ENCODE measurements around the gene ANK3. TPM values are rescaled to one million over a fixed set of nuclear protein-coding genes. Genes with fewer than 3 reads are reported as not detected.

Gene ANK3
- total and polyA plus RNA-seq, 2 experiments from 2014 or later: 26.2 to 49.0 TPM

GRCh38 chr10:60406182-60406581, 16.5 kb upstream of the ANK3 start:
- TF ChIP-seq EZH2 (IDR thresholded peaks at IDR 0.05; ENCODE audit: borderline replicate concordance): no peak
- no peak for TF ChIP-seq CTCF (IDR thresholded peaks at IDR 0.05; ENCODE audit: poor library complexity)
- no peak for TF ChIP-seq EZH2phosphoT487 (IDR thresholded peaks at IDR 0.05; ENCODE audit: low read depth, severe bottlenecking, unreplicated experiment)
- no peaks in the 10 kb centered on the region for H3K79me2 ChIP-seq
- no peaks in the 10 kb centered on the region for H3K4me1 ChIP-seq (ENCODE audit: insufficient read depth)
- H3K27me3 ChIP-seq: no peaks in the 10 kb centered on the region
- no peak overlapping the region for H3K27ac ChIP-seq
- no peaks in the 10 kb centered on the region for H3K9me2 ChIP-seq (replicated peaks; ENCODE audit: insufficient read depth)
- no peak overlapping the region for H3K4me2 ChIP-seq
- H4K20me1 ChIP-seq (ENCODE audit: insufficient read depth, poor library complexity, severe bottlenecking): no peaks in the 10 kb centered on the region
- H3K36me3 ChIP-seq (replicated peaks; ENCODE audit: insufficient read depth, low read depth): no peaks in the 10 kb centered on the region
- H3K4me3 ChIP-seq: no peak overlapping the region
- 94% methylated on average over 3 of the region's 3 CpGs for WGBS (ENCODE audit: low lambda C conversion rate, missing lambda C conversion rate)
- H2AFZ ChIP-seq: no peak overlapping the region
- no peaks in the 10 kb centered on the region for H3K9me3 ChIP-seq (ENCODE audit: low read depth)
- no peak for DNase-seq (ENCODE audit: low spot score)

DNA sequence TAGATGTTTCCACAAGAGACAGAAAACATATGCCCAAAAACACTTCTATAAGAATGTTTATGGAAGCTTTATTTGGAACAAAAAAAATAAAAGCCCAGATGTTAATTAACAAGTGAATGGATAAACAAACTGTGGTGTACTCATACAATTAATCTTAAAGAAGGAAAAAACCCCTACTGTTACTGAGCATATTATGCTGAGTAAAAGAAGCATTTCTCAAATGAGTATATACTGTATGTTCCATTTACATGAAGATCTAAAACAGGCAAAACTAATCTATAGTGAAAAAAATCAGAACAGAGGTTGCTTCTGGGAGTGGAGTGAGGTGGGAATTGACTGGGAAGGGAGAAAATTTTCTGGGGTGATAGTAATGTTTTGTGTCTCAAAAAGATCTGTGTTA, 15.5 kb upstream of the ANK3 start:
- H3K4me3 ChIP-seq: no peak overlapping the region
- TF ChIP-seq CTCF (IDR thresholded peaks at IDR 0.05; ENCODE audit: poor library complexity) (no peak), EZH2phosphoT487 (IDR thresholded peaks at IDR 0.05; ENCODE audit: low read depth, severe bottlenecking, unreplicated experiment) (no peak), EZH2 (IDR thresholded peaks at IDR 0.05; ENCODE audit: borderline replicate concordance) (no peak)
- H3K9me3 ChIP-seq (ENCODE audit: low read depth): no peaks in the 10 kb centered on the region
- no peak overlapping the region for H3K4me2 ChIP-seq
- no peaks in the 10 kb centered on the region for H3K4me1 ChIP-seq (ENCODE audit: insufficient read depth)
- no peaks in the 10 kb centered on the region for H4K20me1 ChIP-seq (ENCODE audit: insufficient read depth, poor library complexity, severe bottlenecking)
- H3K27ac ChIP-seq: no peak overlapping the region
- no peak overlapping the region for H2AFZ ChIP-seq
- H3K36me3 ChIP-seq (replicated peaks; ENCODE audit: insufficient read depth, low read depth): no peaks in the 10 kb centered on the region
- no peak for DNase-seq (ENCODE audit: low spot score)
- H3K27me3 ChIP-seq: no peaks in the 10 kb centered on the region
- no peaks in the 10 kb centered on the region for H3K9me2 ChIP-seq (replicated peaks; ENCODE audit: insufficient read depth)
- H3K79me2 ChIP-seq: no peaks in the 10 kb centered on the region

DNA sequence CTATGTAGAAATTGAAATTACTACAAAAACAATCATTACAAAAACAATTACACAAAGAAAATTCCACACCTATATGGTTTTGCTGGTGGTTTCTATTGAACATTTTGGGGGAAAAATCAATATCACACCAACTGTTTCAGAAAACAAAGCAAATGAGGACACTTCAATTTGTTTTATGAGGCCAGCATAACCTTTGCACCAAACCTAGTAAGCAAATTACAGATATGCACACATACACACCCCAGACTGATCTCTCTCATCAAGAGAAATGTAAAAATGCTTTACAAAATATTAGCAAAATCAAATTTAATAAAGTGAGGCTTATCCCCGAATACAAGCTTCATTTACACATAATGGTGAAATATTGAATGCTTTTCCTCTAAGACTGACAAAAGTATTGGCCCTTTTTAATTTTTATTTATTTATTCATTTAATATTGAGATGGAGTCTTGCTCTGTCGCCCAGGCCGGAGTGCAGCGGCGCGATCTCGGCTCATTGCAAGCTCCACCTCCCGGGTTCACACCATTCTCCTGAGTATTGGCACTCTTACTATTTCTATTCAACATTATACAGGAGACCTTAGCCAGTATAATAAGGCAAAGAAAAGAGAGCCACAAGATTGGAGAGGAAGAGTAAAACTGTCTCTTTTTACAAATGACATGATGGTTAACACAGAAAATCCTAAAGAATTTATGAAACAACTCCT, 13.6 kb upstream of the ANK3 start:
- no peak overlapping the region for H3K27ac ChIP-seq
- no peak overlapping the region for H3K4me2 ChIP-seq
- H4K20me1 ChIP-seq (ENCODE audit: insufficient read depth, poor library complexity, severe bottlenecking): no peaks in the 10 kb centered on the region
- no peaks in the 10 kb centered on the region for H3K4me1 ChIP-seq (ENCODE audit: insufficient read depth)
- H2AFZ ChIP-seq: no peak overlapping the region
- TF ChIP-seq EZH2phosphoT487 (IDR thresholded peaks at IDR 0.05; ENCODE audit: low read depth, severe bottlenecking, unreplicated experiment) (no peak), CTCF (IDR thresholded peaks at IDR 0.05; ENCODE audit: poor library complexity) (no peak), EZH2 (IDR thresholded peaks at IDR 0.05; ENCODE audit: borderline replicate concordance) (no peak)
- H3K27me3 ChIP-seq: no peaks in the 10 kb centered on the region
- no peaks in the 10 kb centered on the region for H3K36me3 ChIP-seq (replicated peaks; ENCODE audit: insufficient read depth, low read depth)
- DNase-seq (ENCODE audit: low spot score): no peak
- H3K9me2 ChIP-seq (replicated peaks; ENCODE audit: insufficient read depth): no peaks in the 10 kb centered on the region
- 92% methylated on average over 8 of the region's 8 CpGs for WGBS (ENCODE audit: low lambda C conversion rate, missing lambda C conversion rate)
- H3K9me3 ChIP-seq (ENCODE audit: low read depth): no peaks in the 10 kb centered on the region
- no peaks in the 10 kb centered on the region for H3K79me2 ChIP-seq
- no peak overlapping the region for H3K4me3 ChIP-seq
